ENCODE measurements around the gene MRGPRD. TPM values are rescaled to one million over a fixed set of nuclear protein-coding genes. Genes with fewer than 3 reads are reported as not detected.

MRGPRD gene
- total and polyA plus RNA-seq, 8 donors = 0.92 TPM; not detected in 7

- peaks cover 0 to 38% (median 15%) of the 10 kb centered on the region in 4 donors for H3K4me1 ChIP-seq
- WGBS, 5 donors = 79 to 88% (median 84%) methylated on average over 17 to 18 of the region's 18 CpGs
- intact Hi-C loops (cut with DNase I; ENCODE audit: low total_unique reads) = no loop called here
- H3K36me3 ChIP-seq = peaks cover 31 to 46% (median 44%) of the 10 kb centered on the region in 4 donors
- no peak overlapping the region for H3K4me3 ChIP-seq
- DNase-seq = no peak
- no peaks in the 10 kb centered on the region for H3K9me3 ChIP-seq
- H3K27ac ChIP-seq = peak overlapping the region in 4 of 5 donors; percentile 73 to 91 (median 82)
- H3K27me3 ChIP-seq = no peaks in the 10 kb centered on the region
- TF ChIP-seq POLR2A (IDR thresholded peaks at IDR 0.05) (no peak), POLR2AphosphoS5 (IDR thresholded peaks at IDR 0.05) (no peak), EP300 (IDR thresholded peaks at IDR 0.05) (no peak)
- TF ChIP-seq, protein P1, sequence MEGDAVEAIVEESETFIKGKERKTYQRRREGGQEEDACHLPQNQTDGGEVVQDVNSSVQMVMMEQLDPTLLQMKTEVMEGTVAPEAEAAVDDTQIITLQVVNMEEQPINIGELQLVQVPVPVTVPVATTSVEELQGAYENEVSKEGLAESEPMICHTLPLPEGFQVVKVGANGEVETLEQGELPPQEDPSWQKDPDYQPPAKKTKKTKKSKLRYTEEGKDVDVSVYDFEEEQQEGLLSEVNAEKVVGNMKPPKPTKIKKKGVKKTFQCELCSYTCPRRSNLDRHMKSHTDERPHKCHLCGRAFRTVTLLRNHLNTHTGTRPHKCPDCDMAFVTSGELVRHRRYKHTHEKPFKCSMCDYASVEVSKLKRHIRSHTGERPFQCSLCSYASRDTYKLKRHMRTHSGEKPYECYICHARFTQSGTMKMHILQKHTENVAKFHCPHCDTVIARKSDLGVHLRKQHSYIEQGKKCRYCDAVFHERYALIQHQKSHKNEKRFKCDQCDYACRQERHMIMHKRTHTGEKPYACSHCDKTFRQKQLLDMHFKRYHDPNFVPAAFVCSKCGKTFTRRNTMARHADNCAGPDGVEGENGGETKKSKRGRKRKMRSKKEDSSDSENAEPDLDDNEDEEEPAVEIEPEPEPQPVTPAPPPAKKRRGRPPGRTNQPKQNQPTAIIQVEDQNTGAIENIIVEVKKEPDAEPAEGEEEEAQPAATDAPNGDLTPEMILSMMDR (IDR thresholded peaks at IDR 0.05) = no peak
Observed at GRCh38 chr11:68941324-68942094, 39.3 kb downstream of the MRGPRD start.

- no peak for TF ChIP-seq POLR2AphosphoS5 (IDR thresholded peaks at IDR 0.05)
- no peak for TF ChIP-seq POLR2A (IDR thresholded peaks at IDR 0.05)
- TF ChIP-seq, protein P1 (IDR thresholded peaks at IDR 0.05) = no peak
- no peak for TF ChIP-seq EP300 (IDR thresholded peaks at IDR 0.05)
- Histone ChIP-seq H3K4me1 (peaks cover 0 to 31% (median 12%) of the 10 kb centered on the region in 4 donors), H3K27ac (peak overlapping the region in 3 of 5 donors; percentile 81 to 91 (median 84)), H3K4me3 (no peak overlapping the region), H3K36me3 (peaks cover 38 to 53% (median 51%) of the 10 kb centered on the region in 4 donors), H3K9me3 (no peaks in the 10 kb centered on the region), H3K27me3 (no peaks in the 10 kb centered on the region)
- DNase-seq = no peak
- 82 to 92% (median 90%) methylated on average over 17 to 20 of the region's 20 CpGs for WGBS, 5 donors
- intact Hi-C loops (cut with DNase I; ENCODE audit: low total_unique reads) = no loop called here
Observed at GRCh38 chr11:68940651-68941323, 40.0 kb downstream of the MRGPRD start.

DNA sequence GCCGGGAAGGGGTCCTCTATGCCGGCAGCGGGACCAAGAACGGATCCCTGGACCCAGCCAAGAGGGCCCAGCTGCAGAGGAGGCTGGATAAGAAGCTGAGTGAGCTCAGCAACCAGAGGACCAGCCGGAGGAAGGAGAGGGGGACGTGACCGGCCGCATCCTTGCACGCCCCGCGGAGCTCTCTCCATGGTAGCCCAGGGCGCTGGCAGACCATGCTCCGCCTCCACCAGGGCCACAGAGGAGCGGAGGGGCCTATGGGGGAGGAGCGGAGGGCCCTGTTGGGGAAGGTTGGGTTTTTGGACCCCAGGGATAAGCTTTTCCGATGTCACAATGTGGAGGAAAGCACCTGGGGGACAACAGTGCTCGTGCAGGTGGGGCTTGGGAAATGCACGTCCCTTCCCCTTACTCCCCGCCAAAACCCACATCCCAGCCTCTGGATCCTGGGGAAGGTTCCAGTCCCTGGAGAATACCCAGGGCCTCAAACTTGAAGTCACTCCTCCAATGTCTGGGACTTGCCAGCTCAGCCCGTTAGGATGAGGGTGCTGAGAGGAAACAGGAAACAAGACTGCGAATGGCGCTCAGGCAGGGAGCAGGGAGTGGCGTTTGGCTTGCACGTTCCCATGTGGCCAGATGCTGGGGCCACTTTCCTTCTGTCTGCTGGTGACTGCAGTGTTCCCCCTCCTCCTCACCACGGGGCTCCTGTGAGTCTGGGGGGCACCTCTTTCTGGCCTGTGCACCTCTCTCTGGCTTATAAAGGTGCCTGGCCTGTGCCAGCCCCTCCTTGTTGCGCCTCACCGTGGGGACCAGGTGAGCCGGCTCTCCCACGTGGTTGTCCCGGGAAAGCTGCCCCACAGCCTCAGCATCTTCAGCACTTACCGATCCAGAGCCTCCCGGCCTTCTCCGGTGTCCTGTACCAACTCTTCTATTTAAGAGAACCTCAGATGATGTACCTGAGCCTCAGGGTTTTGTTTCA lies 40.9 kb downstream of the MRGPRD start:
- intact Hi-C loops (cut with DNase I; ENCODE audit: low total_unique reads) = no loop called here
- Histone ChIP-seq H3K36me3 (peaks cover 48 to 63% (median 61%) of the 10 kb centered on the region in 4 donors), H3K9me3 (no peaks in the 10 kb centered on the region), H3K27ac (peak overlapping the region in 3 of 5 donors; percentile 14 to 91 (median 84)), H3K4me1 (peaks cover 0 to 28% (median 11%) of the 10 kb centered on the region in 4 donors), H3K27me3 (no peaks in the 10 kb centered on the region), H3K4me3 (no peak overlapping the region)
- DNase-seq = no peak
- 83 to 89% (median 87%) methylated on average over 23 to 33 of the region's 33 CpGs for WGBS, 5 donors
- TF ChIP-seq, protein P1 (IDR thresholded peaks at IDR 0.05) = no peak
- TF ChIP-seq EP300 (IDR thresholded peaks at IDR 0.05) = no peak

Data from stomach (tissue), 9 donors.